Measurements from ENCODE around the gene BMPER.

Gene BMPER

DNA sequence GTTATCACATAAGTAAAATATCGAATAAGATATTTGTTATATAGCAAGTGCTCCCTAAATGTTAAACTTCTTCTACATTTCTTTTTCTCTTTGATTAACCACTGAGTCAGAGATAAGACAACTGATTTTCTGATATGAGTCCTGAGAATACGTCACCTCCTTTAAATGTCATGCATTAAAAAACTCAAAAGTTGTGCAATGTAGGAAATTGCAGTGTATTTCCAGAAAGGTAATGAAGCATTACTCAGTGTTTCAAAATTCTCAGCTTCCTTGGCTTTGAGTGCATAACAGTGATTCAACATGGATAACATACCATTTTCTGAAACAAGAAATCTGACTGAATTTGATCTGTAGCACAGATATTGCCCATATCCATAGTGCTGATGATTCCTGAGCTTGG, 155.8 kb downstream of the BMPER start:
- TF ChIP-seq, protein P1, sequence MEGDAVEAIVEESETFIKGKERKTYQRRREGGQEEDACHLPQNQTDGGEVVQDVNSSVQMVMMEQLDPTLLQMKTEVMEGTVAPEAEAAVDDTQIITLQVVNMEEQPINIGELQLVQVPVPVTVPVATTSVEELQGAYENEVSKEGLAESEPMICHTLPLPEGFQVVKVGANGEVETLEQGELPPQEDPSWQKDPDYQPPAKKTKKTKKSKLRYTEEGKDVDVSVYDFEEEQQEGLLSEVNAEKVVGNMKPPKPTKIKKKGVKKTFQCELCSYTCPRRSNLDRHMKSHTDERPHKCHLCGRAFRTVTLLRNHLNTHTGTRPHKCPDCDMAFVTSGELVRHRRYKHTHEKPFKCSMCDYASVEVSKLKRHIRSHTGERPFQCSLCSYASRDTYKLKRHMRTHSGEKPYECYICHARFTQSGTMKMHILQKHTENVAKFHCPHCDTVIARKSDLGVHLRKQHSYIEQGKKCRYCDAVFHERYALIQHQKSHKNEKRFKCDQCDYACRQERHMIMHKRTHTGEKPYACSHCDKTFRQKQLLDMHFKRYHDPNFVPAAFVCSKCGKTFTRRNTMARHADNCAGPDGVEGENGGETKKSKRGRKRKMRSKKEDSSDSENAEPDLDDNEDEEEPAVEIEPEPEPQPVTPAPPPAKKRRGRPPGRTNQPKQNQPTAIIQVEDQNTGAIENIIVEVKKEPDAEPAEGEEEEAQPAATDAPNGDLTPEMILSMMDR (IDR thresholded peaks at IDR 0.05; ENCODE audit: low read depth, low read length) = no peak
- H3K4me3 ChIP-seq (ENCODE audit: low read depth, low read length) = no peak overlapping the region
- DNase-seq = no peak
- H3K27ac ChIP-seq = no peak overlapping the region
- no peaks in the 10 kb centered on the region for H3K36me3 ChIP-seq
- no peaks in the 10 kb centered on the region for H3K27me3 ChIP-seq (ENCODE audit: insufficient read depth, low read depth, severe bottlenecking)
- no peaks in the 10 kb centered on the region for H3K9me3 ChIP-seq (ENCODE audit: severe bottlenecking)

DNA sequence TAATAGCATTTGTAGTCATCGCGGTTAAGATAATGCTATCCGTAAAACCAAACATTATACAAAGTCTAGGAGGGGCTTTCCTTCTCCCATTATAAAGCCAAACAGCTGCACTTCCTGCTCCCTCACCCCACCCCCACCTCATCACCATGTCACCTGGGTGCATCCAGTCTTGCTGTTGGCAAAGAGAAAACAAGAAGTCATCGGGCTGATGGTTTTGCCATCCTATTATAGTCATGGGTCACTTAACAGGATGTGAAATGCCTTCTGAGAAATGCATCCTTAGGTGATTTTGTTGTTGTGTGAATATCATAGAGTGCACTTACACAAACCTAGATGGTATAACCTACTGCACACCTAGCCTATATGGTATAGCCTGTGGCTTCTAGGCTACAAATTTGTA, 157.0 kb downstream of the BMPER start:
- no peaks in the 10 kb centered on the region for H3K27me3 ChIP-seq (ENCODE audit: insufficient read depth, low read depth, severe bottlenecking)
- no peak overlapping the region for H3K27ac ChIP-seq

DNA sequence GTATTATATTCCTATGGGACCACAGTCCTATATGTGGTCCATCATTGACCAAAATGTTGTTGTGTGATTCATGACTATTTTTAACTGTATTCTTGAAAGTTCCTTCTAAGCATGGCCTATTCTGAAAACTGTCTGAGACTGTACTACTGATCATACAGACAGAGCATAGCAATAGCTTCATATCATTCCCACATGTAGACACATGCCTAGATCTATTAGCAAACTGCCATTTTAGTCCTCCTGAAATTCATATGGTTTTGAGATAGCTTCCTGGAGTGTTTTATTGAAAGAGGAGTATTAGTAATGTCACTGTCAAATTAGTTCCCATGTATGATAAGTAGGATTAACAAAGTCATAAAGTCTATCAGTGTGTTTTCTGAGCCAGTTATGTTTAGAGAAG, 157.5 kb downstream of the BMPER start:
- no peak overlapping the region for H3K27ac ChIP-seq
- TF ChIP-seq, protein P1 (IDR thresholded peaks at IDR 0.05; ENCODE audit: low read depth, low read length) = no peak
- DNase-seq = no peak
- no peak overlapping the region for H3K4me3 ChIP-seq (ENCODE audit: low read depth, low read length)
- H3K27me3 ChIP-seq (ENCODE audit: insufficient read depth, low read depth, severe bottlenecking) = no peaks in the 10 kb centered on the region
- H3K9me3 ChIP-seq (ENCODE audit: severe bottlenecking) = no peaks in the 10 kb centered on the region
- no peaks in the 10 kb centered on the region for H3K36me3 ChIP-seq

More for the DNA sequence above, 157.0 kb downstream of the BMPER start:
- H3K4me3 ChIP-seq (ENCODE audit: low read depth, low read length) = no peak overlapping the region
- H3K36me3 ChIP-seq = no peaks in the 10 kb centered on the region
- no peak for DNase-seq
- TF ChIP-seq, protein P1 (IDR thresholded peaks at IDR 0.05; ENCODE audit: low read depth, low read length) = no peak
- no peaks in the 10 kb centered on the region for H3K9me3 ChIP-seq (ENCODE audit: severe bottlenecking)

DNA sequence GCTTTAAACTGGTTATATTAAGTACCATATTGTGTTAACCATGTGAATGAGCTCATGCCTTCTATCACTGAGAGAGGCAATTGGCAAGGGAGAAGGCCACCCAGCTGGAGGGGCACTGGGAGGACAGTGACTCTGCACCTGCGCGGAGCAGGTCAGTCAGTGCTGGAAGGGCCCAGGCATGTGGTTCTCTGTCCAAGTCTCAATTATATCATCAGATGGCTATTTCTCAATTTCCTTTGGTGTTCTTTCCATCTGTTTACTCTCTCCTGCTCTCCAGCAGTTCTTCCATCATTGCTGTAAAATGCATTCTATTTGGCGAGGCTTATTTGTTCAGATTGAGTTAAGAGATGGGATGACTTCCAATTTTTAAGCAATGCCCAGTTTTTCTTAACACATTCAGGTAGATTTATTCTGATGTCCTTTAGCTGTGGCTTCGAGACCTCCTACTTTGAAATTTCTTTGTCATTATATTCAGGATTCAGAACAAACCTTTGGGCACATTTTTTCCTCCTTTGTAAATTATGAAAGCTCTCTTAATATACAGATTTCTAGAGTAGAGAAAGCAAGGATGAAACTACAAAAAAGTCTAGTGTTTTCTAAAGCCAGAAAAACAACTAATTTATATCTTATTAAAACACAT, 159.3 kb downstream of the BMPER start:
- Histone ChIP-seq H3K4me3 (ENCODE audit: low read depth, low read length) (no peak overlapping the region), H3K27ac (no peak overlapping the region), H3K27me3 (ENCODE audit: insufficient read depth, low read depth, severe bottlenecking) (no peaks in the 10 kb centered on the region), H3K9me3 (ENCODE audit: severe bottlenecking) (no peaks in the 10 kb centered on the region), H3K36me3 (no peaks in the 10 kb centered on the region)
- DNase-seq = no peak
- TF ChIP-seq, protein P1 (IDR thresholded peaks at IDR 0.05; ENCODE audit: low read depth, low read length) = no peak

DNA sequence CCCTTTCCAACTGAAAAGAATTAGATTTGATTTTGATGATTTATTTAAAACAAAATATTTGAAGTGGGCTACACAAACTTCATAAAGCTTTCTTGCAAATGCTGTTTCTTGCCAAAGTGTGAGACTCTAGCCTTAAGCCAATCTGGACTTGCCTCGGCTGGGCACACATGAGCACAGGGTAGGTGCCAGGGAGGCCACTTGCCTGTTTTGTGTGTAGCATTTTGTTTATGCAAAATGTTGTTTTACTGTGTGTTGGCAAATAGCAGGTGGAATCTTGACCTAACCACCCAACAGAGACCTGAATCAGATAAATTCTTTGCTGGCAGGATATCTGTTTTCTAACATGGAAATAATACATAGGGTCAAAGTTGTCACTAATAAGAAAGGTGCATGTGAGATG, 161.1 kb downstream of the BMPER start:
- no peaks in the 10 kb centered on the region for H3K9me3 ChIP-seq (ENCODE audit: severe bottlenecking)
- no peak for DNase-seq
- no peaks in the 10 kb centered on the region for H3K27me3 ChIP-seq (ENCODE audit: insufficient read depth, low read depth, severe bottlenecking)
- H3K36me3 ChIP-seq = no peaks in the 10 kb centered on the region
- no peak overlapping the region for H3K4me3 ChIP-seq (ENCODE audit: low read depth, low read length)
- no peak overlapping the region for H3K27ac ChIP-seq
- TF ChIP-seq, protein P1 (IDR thresholded peaks at IDR 0.05; ENCODE audit: low read depth, low read length) = no peak
